ENCODE measurements around the gene LZTS2.

LZTS2 gene

DNA sequence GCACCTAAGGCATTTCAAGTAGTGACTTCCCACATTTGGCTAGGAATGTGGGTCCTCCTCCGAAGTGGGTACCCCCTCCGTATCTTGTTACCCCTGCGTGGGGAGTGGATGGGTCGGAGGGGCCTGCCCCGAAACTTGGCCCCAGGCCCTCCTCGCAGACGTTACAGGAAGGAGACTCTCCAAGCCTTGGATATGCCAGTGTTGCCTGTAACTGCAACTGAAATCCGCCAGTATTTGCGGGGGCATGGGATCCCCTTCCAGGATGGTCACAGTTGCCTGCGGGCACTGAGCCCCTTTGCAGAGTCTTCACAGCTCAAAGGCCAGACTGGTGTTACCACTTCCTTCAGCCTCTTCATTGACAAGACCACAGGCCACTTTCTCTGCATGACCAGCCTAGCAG lies 11.4 kb upstream of the LZTS2 start:
- Histone ChIP-seq H3K9me3 (ENCODE audit: low read length) (no peaks in the 10 kb centered on the region), H3K36me3 (ENCODE audit: insufficient read depth, low read length) (peaks cover 29% of the 10 kb centered on the region), H3K27me3 (ENCODE audit: control insufficient read depth in 1 of 2, insufficient read depth in 2 of 2, low read length in 2 of 2) (no peaks in the 10 kb centered on the region), H3K4me3 (ENCODE audit: low read depth in 1 of 2, low read length in 2 of 2) (peak overlapping the region; percentile 87), H3K4me1 (ENCODE audit: insufficient read depth, low read length) (peaks cover 34% of the 10 kb centered on the region), H3K9ac (ENCODE audit: low read length) (no peak overlapping the region), H3K27ac (ENCODE audit: low read depth, low read length) (no peak overlapping the region)

DNA sequence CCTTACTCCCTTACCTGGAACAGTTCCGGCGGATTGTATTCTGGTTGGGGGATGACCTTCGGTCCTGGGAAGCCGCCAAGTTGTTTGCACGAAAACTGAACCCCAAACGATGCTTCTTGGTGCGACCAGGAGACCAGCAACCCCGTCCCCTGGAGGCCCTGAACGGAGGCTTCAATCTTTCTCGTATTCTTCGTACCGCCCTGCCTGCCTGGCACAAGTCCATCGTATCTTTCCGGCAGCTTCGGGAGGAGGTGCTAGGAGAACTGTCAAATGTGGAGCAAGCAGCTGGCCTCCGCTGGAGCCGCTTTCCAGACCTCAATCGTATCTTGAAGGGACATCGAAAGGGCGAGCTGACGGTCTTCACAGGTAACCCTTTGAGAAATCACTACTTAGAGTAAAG lies 10.5 kb upstream of the LZTS2 start:
- Histone ChIP-seq H3K4me1 (ENCODE audit: insufficient read depth, low read length) (peaks cover 34% of the 10 kb centered on the region), H3K27me3 (ENCODE audit: control insufficient read depth in 1 of 2, insufficient read depth in 2 of 2, low read length in 2 of 2) (no peaks in the 10 kb centered on the region), H3K27ac (ENCODE audit: low read depth, low read length) (no peak overlapping the region), H3K9me3 (ENCODE audit: low read length) (no peaks in the 10 kb centered on the region), H3K9ac (ENCODE audit: low read length) (no peak overlapping the region), H3K4me3 (ENCODE audit: low read depth in 1 of 2, low read length in 2 of 2) (no peak overlapping the region), H3K36me3 (ENCODE audit: insufficient read depth, low read length) (peaks cover 37% of the 10 kb centered on the region)

DNA sequence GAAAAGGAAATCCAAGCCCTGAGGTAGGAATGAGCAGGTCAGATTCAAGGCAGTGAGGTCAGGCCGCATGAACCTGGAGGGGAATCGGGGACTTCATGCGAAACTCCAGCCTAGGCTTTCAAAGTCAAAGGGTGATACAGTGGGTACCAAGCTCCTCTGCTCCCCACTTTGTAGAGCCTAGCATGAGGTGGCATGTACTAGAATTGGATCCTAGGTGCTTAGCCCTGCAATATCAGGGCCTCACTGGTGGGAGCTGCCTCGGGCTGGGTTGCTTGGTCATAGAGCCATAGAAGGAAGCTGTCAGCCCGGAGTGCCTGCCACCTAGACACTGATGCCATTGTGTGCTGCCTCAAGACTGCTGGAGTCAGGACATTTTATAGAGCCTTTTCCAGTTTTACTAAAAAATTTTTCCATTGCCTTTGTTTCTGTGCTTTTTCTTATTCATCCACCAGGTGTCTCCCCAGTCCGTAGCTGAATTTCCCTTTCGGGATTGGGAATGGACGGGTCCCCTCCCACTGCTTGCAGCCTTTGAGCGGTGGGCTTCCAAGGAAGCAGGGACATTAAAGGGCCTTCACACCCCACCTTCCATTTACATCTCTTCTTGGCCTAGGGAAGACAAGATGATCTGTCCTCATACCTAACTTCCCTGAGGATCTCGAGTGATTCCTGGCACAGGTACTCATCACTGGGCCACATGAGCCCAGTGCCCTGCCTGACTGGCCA lies 5.5 kb upstream of the LZTS2 start:
- no peak overlapping the region for H3K4me3 ChIP-seq (ENCODE audit: low read depth in 1 of 2, low read length in 2 of 2)
- no peak overlapping the region for H3K9ac ChIP-seq (ENCODE audit: low read length)
- H3K36me3 ChIP-seq (ENCODE audit: insufficient read depth, low read length), result peaks cover 31% of the 10 kb centered on the region
- H3K27ac ChIP-seq (ENCODE audit: low read depth, low read length), result no peak overlapping the region
- H3K9me3 ChIP-seq (ENCODE audit: low read length), result no peaks in the 10 kb centered on the region
- peaks cover 15% of the 10 kb centered on the region for H3K4me1 ChIP-seq (ENCODE audit: insufficient read depth, low read length)
- H3K27me3 ChIP-seq (ENCODE audit: control insufficient read depth in 1 of 2, insufficient read depth in 2 of 2, low read length in 2 of 2), result no peaks in the 10 kb centered on the region

DNA sequence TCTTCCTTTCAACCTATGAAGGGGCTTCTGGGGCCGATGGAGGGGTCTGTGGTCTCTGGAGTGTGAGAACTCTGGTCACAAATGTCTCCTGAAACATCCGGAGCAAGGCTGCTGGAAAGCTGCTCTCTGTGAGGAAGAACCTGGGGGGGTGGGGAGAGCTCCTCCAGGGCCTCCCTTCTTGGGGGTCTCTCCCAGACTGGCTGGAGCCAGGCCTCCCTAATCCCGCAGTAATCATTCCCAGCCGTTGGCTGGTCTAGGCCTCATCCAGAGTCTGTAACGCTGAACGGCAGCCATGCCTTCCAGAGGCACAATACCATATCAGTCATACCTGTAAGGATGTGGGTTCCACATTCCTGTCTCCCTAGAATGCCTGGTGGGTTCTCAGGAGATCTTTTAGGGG lies 4.4 kb upstream of the LZTS2 start:
- Histone ChIP-seq H3K27ac (ENCODE audit: low read depth, low read length) (no peak overlapping the region), H3K9me3 (ENCODE audit: low read length) (no peaks in the 10 kb centered on the region), H3K36me3 (ENCODE audit: insufficient read depth, low read length) (peaks cover 23% of the 10 kb centered on the region), H3K4me1 (ENCODE audit: insufficient read depth, low read length) (peaks cover 10% of the 10 kb centered on the region), H3K9ac (ENCODE audit: low read length) (no peak overlapping the region), H3K27me3 (ENCODE audit: control insufficient read depth in 1 of 2, insufficient read depth in 2 of 2, low read length in 2 of 2) (no peaks in the 10 kb centered on the region), H3K4me3 (ENCODE audit: low read depth in 1 of 2, low read length in 2 of 2) (no peak overlapping the region)

DNA sequence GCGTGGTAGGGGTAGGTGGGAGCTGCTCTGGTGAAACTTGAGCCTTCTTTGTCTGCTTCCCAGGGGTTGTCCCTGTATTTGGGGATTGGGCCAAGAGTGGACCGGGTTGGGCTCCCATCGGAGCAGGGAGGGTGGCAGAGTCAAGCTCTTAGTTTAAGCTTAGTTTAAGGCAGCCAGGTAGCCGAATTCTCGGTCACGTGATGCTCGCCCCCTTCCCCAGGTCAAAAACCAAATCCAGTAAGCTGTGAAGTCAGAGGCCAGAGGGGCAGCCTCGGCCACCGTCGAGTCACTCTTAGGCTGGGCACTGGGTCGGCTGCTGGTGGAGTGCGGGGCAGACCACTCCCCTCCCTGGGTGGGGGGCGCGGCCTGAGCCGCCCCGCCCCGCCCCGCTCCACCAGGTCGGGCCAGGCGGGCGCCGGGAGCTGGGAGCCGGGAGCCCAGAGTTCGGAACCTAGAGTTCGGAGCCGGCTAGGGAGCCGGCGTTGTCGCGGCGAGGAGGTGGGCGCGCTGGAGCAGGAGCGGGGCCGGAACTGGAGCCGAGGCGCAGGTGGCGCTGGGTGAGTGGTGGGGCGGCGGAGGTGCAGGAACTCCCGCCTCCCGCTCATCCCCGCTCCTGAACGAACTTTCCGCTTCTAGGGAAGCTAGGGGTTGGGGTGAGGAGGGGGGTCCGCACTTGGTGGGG lies 2.8 kb upstream of the LZTS2 start:
- Histone ChIP-seq H3K27ac (ENCODE audit: low read depth, low read length) (peak overlapping the region; percentile 98), H3K4me1 (ENCODE audit: insufficient read depth, low read length) (peaks cover 24% of the 10 kb centered on the region), H3K9ac (ENCODE audit: low read length) (no peak overlapping the region)

DNA sequence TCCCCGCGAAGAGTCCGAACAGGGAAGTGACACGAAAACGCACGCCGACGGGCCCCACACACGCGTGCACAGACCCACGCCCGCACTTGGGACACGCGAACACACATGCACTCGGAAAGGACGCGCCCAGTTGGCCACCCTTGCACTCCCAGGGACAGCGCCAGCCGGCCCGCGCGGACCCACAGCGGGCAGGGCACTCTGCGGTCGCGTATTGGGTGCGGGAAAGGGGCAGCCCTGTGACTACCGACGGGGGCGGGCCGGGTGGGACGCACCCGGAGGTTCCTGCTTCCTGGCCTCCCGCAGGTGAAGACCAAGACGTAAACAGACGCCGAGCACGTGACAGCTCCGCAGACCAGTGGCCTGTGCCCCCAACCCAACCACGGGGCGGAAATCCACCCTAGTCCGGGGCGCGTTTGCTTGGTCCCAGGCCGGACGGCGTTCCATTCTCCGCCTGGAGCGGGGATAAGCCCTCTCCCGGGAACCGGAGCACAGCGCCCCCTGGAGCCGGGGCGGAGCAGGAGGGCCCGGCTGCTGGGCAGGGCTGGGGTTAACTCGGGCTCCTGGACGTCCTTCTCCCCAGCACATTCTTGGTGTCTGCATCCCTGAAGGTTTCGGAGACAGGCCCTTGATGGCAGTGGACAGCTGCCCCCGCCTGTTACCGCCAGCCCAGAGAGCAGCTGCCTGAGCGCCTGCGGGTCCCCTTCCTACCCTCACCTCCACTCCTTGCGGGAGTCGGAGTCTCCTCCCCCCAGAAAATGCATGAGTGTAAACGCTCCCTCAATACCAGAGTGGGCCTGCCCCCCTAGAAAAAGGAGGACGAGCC lies 2.0 kb upstream of the LZTS2 start:
- Histone ChIP-seq H3K4me1 (ENCODE audit: insufficient read depth, low read length) (peaks cover 31% of the 10 kb centered on the region), H3K36me3 (ENCODE audit: insufficient read depth, low read length) (peaks cover 10% of the 10 kb centered on the region), H3K27ac (ENCODE audit: low read depth, low read length) (peak overlapping the region; percentile 98), H3K27me3 (ENCODE audit: control insufficient read depth in 1 of 2, insufficient read depth in 2 of 2, low read length in 2 of 2) (no peaks in the 10 kb centered on the region), H3K4me3 (ENCODE audit: low read depth in 1 of 2, low read length in 2 of 2) (peak overlapping the region; percentile 68 to 90), H3K9ac (ENCODE audit: low read length) (peak overlapping the region; percentile 96), H3K9me3 (ENCODE audit: low read length) (no peaks in the 10 kb centered on the region)

More for the DNA sequence above, 2.8 kb upstream of the LZTS2 start:
- peak overlapping the region; percentile 68 to 90 for H3K4me3 ChIP-seq (ENCODE audit: low read depth in 1 of 2, low read length in 2 of 2)
- H3K9me3 ChIP-seq (ENCODE audit: low read length), result no peaks in the 10 kb centered on the region
- peaks cover 10% of the 10 kb centered on the region for H3K36me3 ChIP-seq (ENCODE audit: insufficient read depth, low read length)
- no peaks in the 10 kb centered on the region for H3K27me3 ChIP-seq (ENCODE audit: control insufficient read depth in 1 of 2, insufficient read depth in 2 of 2, low read length in 2 of 2)

DNA sequence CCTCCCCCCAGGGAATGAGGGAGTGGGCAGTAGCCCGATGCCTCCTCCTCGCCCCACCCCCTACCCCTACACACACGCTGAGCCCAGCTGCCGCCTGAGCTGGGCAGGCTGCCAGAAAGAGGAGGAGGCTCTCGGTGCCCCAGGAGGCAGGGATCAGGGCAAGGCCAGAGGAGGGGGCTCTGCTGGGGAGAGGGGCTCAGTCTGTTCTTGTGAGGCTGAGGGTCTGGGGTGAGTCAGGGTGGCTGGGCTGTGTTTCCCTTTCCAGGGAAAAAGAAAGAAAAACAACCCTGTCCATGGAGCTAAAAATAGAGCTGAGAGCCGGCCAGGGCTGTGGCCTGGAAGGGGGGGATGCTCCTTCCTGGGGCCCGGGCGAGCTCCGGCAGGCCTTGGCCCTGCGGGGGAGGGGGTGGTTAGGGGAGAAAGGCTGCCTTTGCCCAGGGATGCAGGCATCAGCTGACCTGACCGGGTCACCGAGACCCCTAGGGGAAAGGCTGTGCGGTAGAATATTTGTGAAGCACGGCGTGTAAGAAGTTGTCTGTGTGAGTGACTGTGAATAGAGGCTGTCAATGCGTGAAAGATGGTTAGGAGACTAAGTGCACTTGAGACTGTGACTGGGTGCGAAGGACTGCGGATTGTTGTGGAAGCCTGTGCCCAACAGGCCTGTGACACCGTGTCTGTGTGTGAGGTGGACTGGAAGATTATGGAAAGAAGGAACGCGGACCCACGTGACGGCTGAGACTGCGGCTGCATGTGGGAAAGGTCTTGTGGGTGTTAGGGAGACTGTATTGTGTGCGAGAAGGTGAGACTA lies 1.2 kb upstream of the LZTS2 start:
- H3K36me3 ChIP-seq (ENCODE audit: insufficient read depth, low read length), result peaks cover 15% of the 10 kb centered on the region
- H3K9ac ChIP-seq (ENCODE audit: low read length), result peak overlapping the region; percentile 96
- H3K9me3 ChIP-seq (ENCODE audit: low read length), result no peaks in the 10 kb centered on the region
- H3K27ac ChIP-seq (ENCODE audit: low read depth, low read length), result peak overlapping the region; percentile 98
- peak overlapping the region; percentile 68 to 90 for H3K4me3 ChIP-seq (ENCODE audit: low read depth in 1 of 2, low read length in 2 of 2)
- no peaks in the 10 kb centered on the region for H3K27me3 ChIP-seq (ENCODE audit: control insufficient read depth in 1 of 2, insufficient read depth in 2 of 2, low read length in 2 of 2)
- peaks cover 37% of the 10 kb centered on the region for H3K4me1 ChIP-seq (ENCODE audit: insufficient read depth, low read length)

DNA sequence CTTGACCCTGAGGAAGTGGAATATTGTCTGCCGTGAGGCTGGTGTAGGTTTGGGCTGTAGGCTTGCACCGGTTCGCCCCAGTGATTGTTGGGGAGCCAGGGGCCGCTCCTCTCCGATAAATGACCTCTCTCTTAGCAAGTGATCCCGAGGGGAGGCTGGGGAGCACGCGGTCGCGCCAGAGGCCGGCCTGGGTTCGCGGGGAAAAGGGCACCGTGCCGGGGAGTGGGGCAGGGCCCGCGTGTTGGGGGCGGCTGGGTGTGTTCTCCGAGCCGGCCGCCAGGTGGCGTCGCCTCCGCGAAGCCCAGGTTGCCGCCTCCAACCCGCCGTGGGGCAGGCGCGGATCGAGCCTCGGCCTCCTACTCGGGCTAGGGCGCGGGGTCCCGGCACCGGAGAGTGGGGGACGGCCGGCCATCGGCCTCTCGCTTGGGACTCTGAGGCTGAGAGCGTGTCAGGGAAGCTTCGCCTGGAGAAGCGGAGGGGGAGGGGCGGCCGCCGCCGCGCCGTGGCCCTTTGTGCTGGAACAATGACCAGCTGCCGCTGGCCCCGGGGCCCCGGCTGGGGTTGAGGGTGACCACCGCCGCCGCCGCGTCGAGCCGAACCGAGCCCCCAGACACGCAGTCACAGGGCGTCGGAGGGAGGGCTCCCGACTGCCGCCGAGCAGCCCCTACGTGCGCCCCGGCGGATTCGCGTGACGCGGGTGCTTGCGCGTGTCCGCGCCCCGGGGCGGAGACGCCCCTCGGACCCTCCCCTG lies 442 bp upstream of the LZTS2 start:
- Histone ChIP-seq H3K9me3 (ENCODE audit: low read length) (no peaks in the 10 kb centered on the region), H3K36me3 (ENCODE audit: insufficient read depth, low read length) (peaks cover 17% of the 10 kb centered on the region), H3K4me1 (ENCODE audit: insufficient read depth, low read length) (peaks cover 37% of the 10 kb centered on the region), H3K27me3 (ENCODE audit: control insufficient read depth in 1 of 2, insufficient read depth in 2 of 2, low read length in 2 of 2) (no peaks in the 10 kb centered on the region), H3K27ac (ENCODE audit: low read depth, low read length) (peak overlapping the region; percentile 98), H3K9ac (ENCODE audit: low read length) (peak overlapping the region; percentile 96), H3K4me3 (ENCODE audit: low read depth in 1 of 2, low read length in 2 of 2) (peak overlapping the region; percentile 68 to 90)

DNA sequence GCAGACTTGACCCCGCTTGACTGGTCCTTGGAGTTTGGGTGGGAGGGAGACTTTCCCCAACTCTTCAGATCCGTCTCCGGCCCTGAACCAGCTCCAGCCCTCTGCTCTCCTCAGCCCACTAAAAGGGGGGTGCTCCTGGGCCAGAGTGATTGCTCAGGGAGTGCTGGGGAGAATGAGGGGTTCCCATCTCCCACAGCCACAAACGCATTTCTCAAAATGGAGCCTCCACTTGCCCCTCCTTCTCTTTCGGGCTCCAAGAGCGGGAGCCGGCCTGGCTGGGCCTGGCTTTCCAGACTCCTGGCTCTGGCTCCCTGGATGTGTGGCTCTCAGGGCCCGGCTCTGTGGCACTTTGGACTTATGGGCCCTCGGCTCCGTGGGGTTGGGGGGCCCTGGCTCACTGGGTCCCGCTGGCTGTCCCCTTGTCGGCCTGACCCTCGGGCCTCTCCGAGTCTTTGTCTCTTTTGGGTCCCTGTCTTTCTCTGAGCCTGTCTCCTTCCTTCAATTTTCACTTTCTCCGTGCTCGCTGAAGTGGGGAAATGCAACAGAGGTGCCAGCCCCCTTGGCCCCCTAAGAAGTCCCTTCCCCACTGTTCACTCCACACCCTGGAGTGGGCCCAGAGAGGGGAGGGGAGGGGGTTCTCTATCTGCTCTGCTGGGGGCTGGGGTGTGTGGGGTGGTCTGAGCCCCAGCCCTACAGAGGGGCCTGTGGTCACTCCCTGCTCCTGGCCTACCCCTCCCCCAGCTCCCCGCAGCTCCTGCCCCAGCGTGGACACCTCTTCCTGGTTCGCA lies 713 bp downstream of the LZTS2 start:
- peaks cover 22% of the 10 kb centered on the region for H3K36me3 ChIP-seq (ENCODE audit: insufficient read depth, low read length)
- peaks cover 37% of the 10 kb centered on the region for H3K4me1 ChIP-seq (ENCODE audit: insufficient read depth, low read length)

More for the DNA sequence above, 713 bp downstream of the LZTS2 start:
- H3K9ac ChIP-seq (ENCODE audit: low read length), result peak overlapping the region; percentile 94
- H3K27me3 ChIP-seq (ENCODE audit: control insufficient read depth in 1 of 2, insufficient read depth in 2 of 2, low read length in 2 of 2), result no peaks in the 10 kb centered on the region
- peak overlapping the region; percentile 65 for H3K27ac ChIP-seq (ENCODE audit: low read depth, low read length)
- peak overlapping the region; percentile 56 to 79 for H3K4me3 ChIP-seq (ENCODE audit: low read depth in 1 of 2, low read length in 2 of 2)
- no peaks in the 10 kb centered on the region for H3K9me3 ChIP-seq (ENCODE audit: low read length)

Measured in muscle layer of colon (tissue), 2 donors.